Measurements from ENCODE around the gene CDH11. TPM values are rescaled to one million over a fixed set of nuclear protein-coding genes. Genes with fewer than 3 reads are reported as not detected.

CDH11 gene
- total RNA-seq, 1 donor: under 0.01 TPM

GRCh38 chr16:64926476-64926875 is 195.4 kb downstream of the CDH11 start:
- no peak for DNase-seq (ENCODE audit: low read depth in 2 of 3, low spot score in 2 of 3)

- no peak for DNase-seq (ENCODE audit: low read depth in 2 of 3, low spot score in 2 of 3)
These were observed 196.7 kb downstream of the CDH11 start for GRCh38 chr16:64925166-64925565.

- DNase-seq (ENCODE audit: low read depth in 2 of 3, low spot score in 2 of 3): no peak
These were observed 197.8 kb downstream of the CDH11 start for GRCh38 chr16:64924086-64924485.

GRCh38 chr16:64919929-64920607 is 201.8 kb downstream of the CDH11 start:
- DNase-seq (ENCODE audit: low read depth in 2 of 3, low spot score in 2 of 3): no peak

- DNase-seq (ENCODE audit: low read depth in 2 of 3, low spot score in 2 of 3): no peak
These were observed 202.7 kb downstream of the CDH11 start for GRCh38 chr16:64919141-64919540.

GRCh38 chr16:64916051-64916450 is 205.8 kb downstream of the CDH11 start:
- DNase-seq (ENCODE audit: low read depth in 2 of 3, low spot score in 2 of 3): no peak

- no peak for DNase-seq (ENCODE audit: low read depth in 2 of 3, low spot score in 2 of 3)
These were observed 211.5 kb downstream of the CDH11 start for GRCh38 chr16:64910356-64910755.

GRCh38 chr16:64907844-64908243 is 214.0 kb downstream of the CDH11 start:
- no peak for DNase-seq (ENCODE audit: low read depth in 2 of 3, low spot score in 2 of 3)

- DNase-seq (ENCODE audit: low read depth in 2 of 3, low spot score in 2 of 3): no peak
These were observed 218.1 kb downstream of the CDH11 start for GRCh38 chr16:64903770-64904169.

- no peak for DNase-seq (ENCODE audit: low read depth in 2 of 3, low spot score in 2 of 3)
These were observed 221.3 kb downstream of the CDH11 start for GRCh38 chr16:64900517-64900916.

- no peak for DNase-seq (ENCODE audit: low read depth in 2 of 3, low spot score in 2 of 3)
These were observed 221.8 kb downstream of the CDH11 start for GRCh38 chr16:64900019-64900418.

GRCh38 chr16:64898159-64898558 is 223.7 kb downstream of the CDH11 start:
- DNase-seq (ENCODE audit: low read depth in 2 of 3, low spot score in 2 of 3): no peak

All from hematopoietic multipotent progenitor cell (in vitro differentiated cells).